OCI-LY1 (cell line): ENCODE measurements around the gene ARHGEF6.
"Not testable (repeated sequence)": the region's sequence is repeated elsewhere in the genome, so short reads cannot be mapped to it uniquely, and the experiment has no call there.

Experiments
- H2AFZ ChIP-seq: fragments of 200-600 bp; sonication (generic), shearing (Covaris generic); 2 replicates; pipeline ENCODE4 v1.6.0; 2014; ENCODE audit warnings: antibody characterized with exemption, mild to moderate bottlenecking, low read length
- H3F3A ChIP-seq: fragments of 200-600 bp; sonication (generic), shearing (Covaris generic); 2 replicates; pipeline ENCODE4 v1.6.0; 2014; ENCODE audit warnings: mild to moderate bottlenecking, antibody characterized with exemption, low read length, moderate library complexity; ENCODE audit not compliant: insufficient read depth
- H3K27ac ChIP-seq: fragments of 200-600 bp; sonication (generic); 2 replicates; pipeline ENCODE4 v1.5.1; 2014; ENCODE audit warnings: low read length, mixed run types, mild to moderate bottlenecking, low read depth; ENCODE audit not compliant: poor library complexity, severe bottlenecking
- H3K27me3 ChIP-seq: fragments of 200-600 bp; sonication (generic); 2 replicates; pipeline ENCODE4 v1.6.0; 2014; ENCODE audit warnings: antibody characterized with exemption, mild to moderate bottlenecking, low read length, moderate library complexity; ENCODE audit not compliant: insufficient read depth
- H3K36me3 ChIP-seq: fragments of 200-600 bp; sonication (generic); 2 replicates; pipeline ENCODE4 v1.6.1; 2014; ENCODE audit warnings: mild to moderate bottlenecking, antibody characterized with exemption, low read length, moderate library complexity, mixed read lengths; ENCODE audit not compliant: insufficient read depth
- H3K4me1 ChIP-seq: fragments of 200-600 bp; sonication (generic); 2 replicates; pipeline ENCODE4 v1.5.1; 2014; ENCODE audit warnings: mild to moderate bottlenecking, low read length, moderate library complexity; ENCODE audit not compliant: insufficient read depth, severe bottlenecking
- H3K4me2 ChIP-seq: fragments of 200-600 bp; sonication (generic), shearing (Covaris generic); 2 replicates; pipeline ENCODE4 v1.6.1; 2014; ENCODE audit warnings: low read length
- H3K4me3 ChIP-seq: fragments of 200-600 bp; sonication (generic); 2 replicates; pipeline ENCODE4 v1.5.1; 2014; ENCODE audit warnings: low read length, low read depth, mild to moderate bottlenecking, mixed read lengths; ENCODE audit not compliant: poor library complexity, severe bottlenecking
- H3K79me2 ChIP-seq: fragments of 200-600 bp; shearing (Covaris generic); 2 replicates; pipeline ENCODE4 v1.6.1; 2016; ENCODE audit warnings: mixed run types, low read length, mixed read lengths; ENCODE audit not compliant: insufficient read depth
- H3K9ac ChIP-seq: fragments of 200-600 bp; sonication (generic), shearing (Covaris generic); 2 replicates; pipeline ENCODE4 v1.6.1; 2014; ENCODE audit warnings: mild to moderate bottlenecking, low read length, mixed read lengths
- H3K9me2 ChIP-seq: fragments of 200-600 bp; sonication (generic), shearing (Covaris generic); 2 replicates; pipeline ENCODE4 v1.6.1; 2014; ENCODE audit warnings: low read depth, mild to moderate bottlenecking, low read length, mixed read lengths
- H3K9me3 ChIP-seq: fragments of 200-600 bp; shearing (Covaris generic); 2 replicates; pipeline ENCODE4 v1.6.1; 2014; ENCODE audit warnings: low read length, mixed read lengths
- H4K20me1 ChIP-seq: fragments of 200-600 bp; sonication (generic), shearing (Covaris generic); 2 replicates; pipeline ENCODE4 v1.6.0; 2016; ENCODE audit warnings: mild to moderate bottlenecking, low read length; ENCODE audit not compliant: insufficient read depth
- CTCF ChIP-seq: fragments of 200-600 bp; sonication (generic), shearing (Covaris generic); IDR thresholded peaks from 2 replicates; pipeline ENCODE4 v1.5.1; 2017; ENCODE audit warnings: mild to moderate bottlenecking, antibody characterized with exemption, low read length, moderate library complexity, mixed read lengths
- EZH2 ChIP-seq: fragments of 200-600 bp; sonication (generic), shearing (Covaris generic); IDR thresholded peaks from 2 replicates; pipeline ENCODE4 v1.8.0; 2017; ENCODE audit warnings: borderline replicate concordance, mixed run types, mild to moderate bottlenecking, antibody characterized with exemption, low read length, moderate library complexity, mixed read lengths

Gene ARHGEF6

GRCh38 chrX:136822337-136823095 lies 41.8 kb upstream of the ARHGEF6 start:
- no peak overlapping the region for H3K4me2 ChIP-seq
- TF ChIP-seq EZH2 (no peak), CTCF (no peak)
- H3K36me3 ChIP-seq = no peaks in the 10 kb centered on the region
- H3K4me1 ChIP-seq = no peaks in the 10 kb centered on the region
- no peaks in the 10 kb centered on the region for H3F3A ChIP-seq
- no peak overlapping the region for H3K4me3 ChIP-seq
- H3K9me3 ChIP-seq = no peaks in the 10 kb centered on the region
- H3K79me2 ChIP-seq = no peaks in the 10 kb centered on the region
- H3K27ac ChIP-seq = no peak overlapping the region
- H3K27me3 ChIP-seq = no peaks in the 10 kb centered on the region
- H3K9ac ChIP-seq = no peak overlapping the region
- H2AFZ ChIP-seq = no peak overlapping the region
- no peaks in the 10 kb centered on the region for H3K9me2 ChIP-seq
- H4K20me1 ChIP-seq = no peaks in the 10 kb centered on the region

- H3K9me2 ChIP-seq, H3F3A ChIP-seq, H3K27me3 ChIP-seq: not testable (repeated sequence)
Observed at GRCh38 chrX:136819756-136820155, 39.0 kb upstream of the ARHGEF6 start.

GRCh38 chrX:136819031-136819703 lies 38.4 kb upstream of the ARHGEF6 start:
- no peak for TF ChIP-seq EZH2
- no peak for TF ChIP-seq CTCF

More at GRCh38 chrX:136819756-136820155, 39.0 kb upstream of the ARHGEF6 start:
- H3K79me2 ChIP-seq, H3K36me3 ChIP-seq, H3K4me3 ChIP-seq, H2AFZ ChIP-seq, H3K9me3 ChIP-seq, H3K4me1 ChIP-seq, H3K27ac ChIP-seq, H4K20me1 ChIP-seq, H3K4me2 ChIP-seq, H3K9ac ChIP-seq: not testable (repeated sequence)

More at GRCh38 chrX:136819031-136819703, 38.4 kb upstream of the ARHGEF6 start:
- Histone ChIP-seq H3K4me2 (no peak overlapping the region), H3K36me3 (no peaks in the 10 kb centered on the region), H3K27ac (no peak overlapping the region), H3K4me3 (no peak overlapping the region), H3K9me2 (no peaks in the 10 kb centered on the region), H3K4me1 (no peaks in the 10 kb centered on the region), H3K9ac (no peak overlapping the region), H3F3A (no peaks in the 10 kb centered on the region), H3K79me2 (no peaks in the 10 kb centered on the region), H3K9me3 (no peaks in the 10 kb centered on the region), H3K27me3 (no peaks in the 10 kb centered on the region), H4K20me1 (no peaks in the 10 kb centered on the region), H2AFZ (no peak overlapping the region)
